ENCODE data around the gene ALKBH5.
A peak's percentile ranks its signal among the peaks of the same experiment; 100 is the strongest.

ALKBH5 gene

DNA sequence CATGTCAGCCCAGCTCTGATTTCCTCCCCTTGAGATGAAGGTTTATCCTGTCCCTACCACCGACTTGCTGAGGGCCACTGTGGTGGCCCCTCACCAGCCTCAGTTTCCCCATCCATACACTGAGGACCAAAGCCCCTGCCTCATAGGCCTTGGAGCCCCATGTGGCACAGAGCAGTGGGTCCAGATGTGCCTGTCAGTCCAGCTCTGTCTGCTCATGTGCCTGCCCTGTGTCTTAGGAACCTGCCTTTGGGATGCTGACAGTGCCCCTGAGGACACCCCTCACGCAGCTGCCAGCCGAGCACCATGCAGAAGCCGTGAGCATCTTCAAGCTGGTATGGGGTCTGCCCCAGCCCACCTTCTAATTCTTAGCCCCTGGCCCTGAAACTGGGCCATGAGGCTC is 39.4 kb upstream of the ALKBH5 start:
- ChIA-PET POLR2A (interaction anchor here (1.1 kb wide), 1 partner anchor 9 kb away, joined by 3 read pairs; no protein-coding TSS in a partner anchor), CTCF (interaction anchor here (0.7 to 0.8 kb wide), 2 partner anchors 63 to 452 kb away, joined by 3 read pairs; no protein-coding TSS in a partner anchor)
- H3K4me3 ChIP-seq (ENCODE audit: low read depth, low read length), result no peak overlapping the region
- TF ChIP-seq, protein P1, sequence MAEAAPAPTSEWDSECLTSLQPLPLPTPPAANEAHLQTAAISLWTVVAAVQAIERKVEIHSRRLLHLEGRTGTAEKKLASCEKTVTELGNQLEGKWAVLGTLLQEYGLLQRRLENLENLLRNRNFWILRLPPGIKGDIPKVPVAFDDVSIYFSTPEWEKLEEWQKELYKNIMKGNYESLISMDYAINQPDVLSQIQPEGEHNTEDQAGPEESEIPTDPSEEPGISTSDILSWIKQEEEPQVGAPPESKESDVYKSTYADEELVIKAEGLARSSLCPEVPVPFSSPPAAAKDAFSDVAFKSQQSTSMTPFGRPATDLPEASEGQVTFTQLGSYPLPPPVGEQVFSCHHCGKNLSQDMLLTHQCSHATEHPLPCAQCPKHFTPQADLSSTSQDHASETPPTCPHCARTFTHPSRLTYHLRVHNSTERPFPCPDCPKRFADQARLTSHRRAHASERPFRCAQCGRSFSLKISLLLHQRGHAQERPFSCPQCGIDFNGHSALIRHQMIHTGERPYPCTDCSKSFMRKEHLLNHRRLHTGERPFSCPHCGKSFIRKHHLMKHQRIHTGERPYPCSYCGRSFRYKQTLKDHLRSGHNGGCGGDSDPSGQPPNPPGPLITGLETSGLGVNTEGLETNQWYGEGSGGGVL (tag by site-specific recombination; IDR thresholded peaks at IDR 0.05), result no peak
- TF ChIP-seq ZNF433 (tag by site-specific recombination; IDR thresholded peaks at IDR 0.05; ENCODE audit: low read depth) (no peak), ZNF629 (tag by site-specific recombination; IDR thresholded peaks at IDR 0.05) (no peak), KLF10 (tag by site-specific recombination; IDR thresholded peaks at IDR 0.05) (no peak), ZNF626 (tag by site-specific recombination; IDR thresholded peaks at IDR 0.05) (no peak), ZNF223 (tag by site-specific recombination; IDR thresholded peaks at IDR 0.05) (no peak), ZNF558 (tag by site-specific recombination; IDR thresholded peaks at IDR 0.05) (no peak), ZNF426 (tag by site-specific recombination; IDR thresholded peaks at IDR 0.05) (no peak), ZNF274 (IDR thresholded peaks at IDR 0.05; ENCODE audit: low read length) (no peak), ZNF274 (tag by site-specific recombination; IDR thresholded peaks at IDR 0.05; ENCODE audit: borderline replicate concordance) (no peak), ZNF658 (tag by site-specific recombination; IDR thresholded peaks at IDR 0.05) (no peak), ZNF311 (tag by site-specific recombination; IDR thresholded peaks at IDR 0.05; ENCODE audit: borderline replicate concordance) (no peak), HOXD13 (CRISPR knock-in tag; IDR thresholded peaks at IDR 0.05; ENCODE audit: borderline replicate concordance) (no peak), ZEB2 (tag by site-specific recombination; IDR thresholded peaks at IDR 0.05) (no peak), ZSCAN16 (tag by site-specific recombination; IDR thresholded peaks at IDR 0.05) (no peak), ZNF621 (tag by site-specific recombination; IDR thresholded peaks at IDR 0.05) (no peak), ZNF138 (tag by site-specific recombination; IDR thresholded peaks at IDR 0.05; ENCODE audit: borderline replicate concordance) (no peak), ZNF768 (tag by site-specific recombination; IDR thresholded peaks at IDR 0.05) (no peak)
- TF ChIP-seq, protein P2, sequence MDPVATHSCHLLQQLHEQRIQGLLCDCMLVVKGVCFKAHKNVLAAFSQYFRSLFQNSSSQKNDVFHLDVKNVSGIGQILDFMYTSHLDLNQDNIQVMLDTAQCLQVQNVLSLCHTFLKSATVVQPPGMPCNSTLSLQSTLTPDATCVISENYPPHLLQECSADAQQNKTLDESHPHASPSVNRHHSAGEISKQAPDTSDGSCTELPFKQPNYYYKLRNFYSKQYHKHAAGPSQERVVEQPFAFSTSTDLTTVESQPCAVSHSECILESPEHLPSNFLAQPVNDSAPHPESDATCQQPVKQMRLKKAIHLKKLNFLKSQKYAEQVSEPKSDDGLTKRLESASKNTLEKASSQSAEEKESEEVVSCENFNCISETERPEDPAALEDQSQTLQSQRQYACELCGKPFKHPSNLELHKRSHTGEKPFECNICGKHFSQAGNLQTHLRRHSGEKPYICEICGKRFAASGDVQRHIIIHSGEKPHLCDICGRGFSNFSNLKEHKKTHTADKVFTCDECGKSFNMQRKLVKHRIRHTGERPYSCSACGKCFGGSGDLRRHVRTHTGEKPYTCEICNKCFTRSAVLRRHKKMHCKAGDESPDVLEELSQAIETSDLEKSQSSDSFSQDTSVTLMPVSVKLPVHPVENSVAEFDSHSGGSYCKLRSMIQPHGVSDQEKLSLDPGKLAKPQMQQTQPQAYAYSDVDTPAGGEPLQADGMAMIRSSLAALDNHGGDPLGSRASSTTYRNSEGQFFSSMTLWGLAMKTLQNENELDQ (tag by site-specific recombination; IDR thresholded peaks at IDR 0.05; ENCODE audit: low read depth), result no peak
- TF ChIP-seq, protein P3, sequence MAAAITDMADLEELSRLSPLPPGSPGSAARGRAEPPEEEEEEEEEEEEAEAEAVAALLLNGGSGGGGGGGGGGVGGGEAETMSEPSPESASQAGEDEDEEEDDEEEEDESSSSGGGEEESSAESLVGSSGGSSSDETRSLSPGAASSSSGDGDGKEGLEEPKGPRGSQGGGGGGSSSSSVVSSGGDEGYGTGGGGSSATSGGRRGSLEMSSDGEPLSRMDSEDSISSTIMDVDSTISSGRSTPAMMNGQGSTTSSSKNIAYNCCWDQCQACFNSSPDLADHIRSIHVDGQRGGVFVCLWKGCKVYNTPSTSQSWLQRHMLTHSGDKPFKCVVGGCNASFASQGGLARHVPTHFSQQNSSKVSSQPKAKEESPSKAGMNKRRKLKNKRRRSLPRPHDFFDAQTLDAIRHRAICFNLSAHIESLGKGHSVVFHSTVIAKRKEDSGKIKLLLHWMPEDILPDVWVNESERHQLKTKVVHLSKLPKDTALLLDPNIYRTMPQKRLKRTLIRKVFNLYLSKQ (tag by site-specific recombination; IDR thresholded peaks at IDR 0.05; ENCODE audit: borderline replicate concordance), result no peak
- H3K36me3 ChIP-seq (ENCODE audit: control insufficient read depth in 2 of 2, insufficient read depth in 1 of 2, low read length in 2 of 2), result no peaks in the 10 kb centered on the region
- H3K4me1 ChIP-seq (ENCODE audit: control insufficient read depth, insufficient read depth, low read length), result no peaks in the 10 kb centered on the region
- H3K27ac ChIP-seq (ENCODE audit: extremely low read depth, low read depth, low read length), result no peak overlapping the region
- no peaks in the 10 kb centered on the region for H3K9me3 ChIP-seq (ENCODE audit: control insufficient read depth, insufficient read depth, low read depth, low read length)

DNA sequence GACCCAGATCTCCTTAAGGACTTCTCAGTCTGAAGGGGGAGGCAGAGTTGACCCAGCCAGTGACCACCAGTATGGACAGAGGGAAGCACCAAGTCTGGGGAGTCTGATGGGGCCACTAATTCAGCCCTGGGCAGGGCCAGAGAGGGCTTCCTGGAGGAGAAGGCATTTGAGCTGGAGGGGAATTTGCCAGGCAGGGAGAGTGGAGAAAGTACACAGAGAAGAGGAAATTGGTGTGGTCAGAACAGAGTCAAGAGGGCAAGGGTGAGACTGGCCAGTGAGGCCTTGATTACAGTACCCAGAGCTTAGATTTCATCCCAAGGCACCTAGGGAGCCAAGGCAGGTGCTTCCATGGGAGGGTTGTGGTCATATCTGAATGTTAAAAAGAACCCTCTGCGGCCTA is 38.8 kb upstream of the ALKBH5 start:
- Histone ChIP-seq H3K4me1 (ENCODE audit: control insufficient read depth, insufficient read depth, low read length) (no peaks in the 10 kb centered on the region), H3K9me3 (ENCODE audit: control insufficient read depth, insufficient read depth, low read depth, low read length) (no peaks in the 10 kb centered on the region), H3K4me3 (ENCODE audit: low read depth, low read length) (no peak overlapping the region), H3K27ac (ENCODE audit: extremely low read depth, low read depth, low read length) (no peak overlapping the region), H3K36me3 (ENCODE audit: control insufficient read depth in 2 of 2, insufficient read depth in 1 of 2, low read length in 2 of 2) (no peaks in the 10 kb centered on the region)
- POLR2A ChIA-PET, result no interaction called here
- CTCF ChIA-PET, result interaction anchor here (1.6 kb wide), 1 partner anchor 66 kb away, joined by 6 read pairs; no protein-coding TSS in a partner anchor
- TF ChIP-seq PRDM1 (tag by site-specific recombination; IDR thresholded peaks at IDR 0.05) (peak; percentile 60), ZNF658 (tag by site-specific recombination; IDR thresholded peaks at IDR 0.05) (no peak), TRIM28 (IDR thresholded peaks at IDR 0.05; ENCODE audit: borderline replicate concordance, low read length) (no peak)

Measured in HEK293 (cell line).